NCI-H748 (cell line): ENCODE results near the gene ZBTB32.
"Not testable (repeated sequence)": the region's sequence is repeated elsewhere in the genome, so short reads cannot be mapped to it uniquely, and the experiment has no call there.

Experiments used
- DNase-seq: peaks from one replicate; lab custom pipeline; 2025; ENCODE audit not compliant: unreplicated experiment; lab: John Stamatoyannopoulos, UW

Gene ZBTB32

GRCh38 chr19:35704218-35704617, at the start of gene ZBTB32:
Gene ZBTB32, plus strand, starts transcription at chr19:35704558. Its CDS starts 10,069 bp downstream, at chr19:35714627.
- DNase-seq = no peak

- not testable (repeated sequence) for DNase-seq
Observed at GRCh38 chr19:35654828-35655227, 49.5 kb upstream of the ZBTB32 start.

GRCh38 chr19:35655600-35655999, 48.8 kb upstream of the ZBTB32 start:
- no peak for DNase-seq

- DNase-seq = no peak
Observed at GRCh38 chr19:35656700-35657099, 47.7 kb upstream of the ZBTB32 start.

- no peak for DNase-seq
Observed at GRCh38 chr19:35657904-35658700, 46.3 kb upstream of the ZBTB32 start.

GRCh38 chr19:35661995-35662340, 42.4 kb upstream of the ZBTB32 start:
- DNase-seq = no peak

GRCh38 chr19:35663981-35664380, 40.4 kb upstream of the ZBTB32 start:
- no peak for DNase-seq

- no peak for DNase-seq
Observed at GRCh38 chr19:35665157-35665556, 39.2 kb upstream of the ZBTB32 start.

GRCh38 chr19:35665604-35666003, 38.8 kb upstream of the ZBTB32 start:
- no peak for DNase-seq

GRCh38 chr19:35666251-35666913, 38.0 kb upstream of the ZBTB32 start, which contains the start of gene UPK1A:
Gene UPK1A, plus strand, starts transcription at chr19:35666517. Its CDS starts 296 bp downstream, at chr19:35666813.
- no peak for DNase-seq

GRCh38 chr19:35669566-35669965, 34.8 kb upstream of the ZBTB32 start:
- DNase-seq = no peak

- no peak for DNase-seq
Observed at GRCh38 chr19:35669974-35670373, 34.4 kb upstream of the ZBTB32 start.

GRCh38 chr19:35670686-35671085, 33.7 kb upstream of the ZBTB32 start:
- no peak for DNase-seq

- peak; percentile 18 for DNase-seq
Observed at GRCh38 chr19:35671818-35672217, 32.5 kb upstream of the ZBTB32 start.

- peak; percentile 84 for DNase-seq
Observed at GRCh38 chr19:35673121-35673804, 31.1 kb upstream of the ZBTB32 start.

- no peak for DNase-seq
Observed at GRCh38 chr19:35675589-35676140, 28.7 kb upstream of the ZBTB32 start.

GRCh38 chr19:35689836-35690235, 14.5 kb upstream of the ZBTB32 start:
- DNase-seq = no peak

GRCh38 chr19:35691106-35691505, 13.3 kb upstream of the ZBTB32 start:
- not testable (repeated sequence) for DNase-seq

- DNase-seq = no peak
Observed at GRCh38 chr19:35692010-35692409, 12.3 kb upstream of the ZBTB32 start.

GRCh38 chr19:35693422-35693821, 10.9 kb upstream of the ZBTB32 start:
- no peak for DNase-seq

- peak; percentile 92 for DNase-seq
Observed at GRCh38 chr19:35693835-35694599, 10.3 kb upstream of the ZBTB32 start.
